CD14-positive monocyte (primary cell): Measurements from ENCODE around the gene SCUBE1. TPM values are rescaled to one million over a fixed set of nuclear protein-coding genes. Genes with fewer than 3 reads are reported as not detected.

Experiments
- DNase-seq, 3 donors: peaks; one replicate each; pipeline ENCODE4 v3.0.0-alpha.2; 2011 to 2022
- H2AFZ ChIP-seq: 2 replicates; pipeline ENCODE4 v1.6.0; 2012; ENCODE audit warnings: mild to moderate bottlenecking, low read depth, low read length, inconsistent platforms; ENCODE audit not compliant: insufficient read depth, poor library complexity, severe bottlenecking
- H3K27ac ChIP-seq, 2 donors: 1 replicate in 1 of 2; 2 replicates in 1 of 2; pipeline ENCODE4 v1.5.1; 2012 to 2013; ENCODE audit warnings: low read length in 2 of 2, control low read depth in 1 of 2, inconsistent platforms in 1 of 2, low read depth in 1 of 2, mild to moderate bottlenecking in 1 of 2
- H3K27me3 ChIP-seq, 2 donors: one replicate each; pipeline versions ENCODE4 v1.6.0 to v1.6.1; 2011 to 2013; ENCODE audit warnings: low read length in 2 of 2; ENCODE audit not compliant: control insufficient read depth in 2 of 2, insufficient read depth in 2 of 2
- H3K36me3 ChIP-seq, 2 donors: replicated peaks in 1 of 2; 1 replicate in 1 of 2; 2 replicates in 1 of 2; pipeline versions ENCODE4 v1.5.1 to v1.6.1; 2012 to 2013; ENCODE audit warnings: low read length in 2 of 2, control low read depth in 1 of 2, inconsistent platforms in 1 of 2, mild to moderate bottlenecking in 1 of 2; ENCODE audit not compliant: insufficient read depth in 2 of 2, control insufficient read depth in 1 of 2
- H3K4me1 ChIP-seq, 2 donors: 1 replicate in 1 of 2; 2 replicates in 1 of 2; pipeline versions ENCODE4 v1.5.1 to v1.6.1; 2012 to 2013; ENCODE audit warnings: low read length in 2 of 2, control low read depth in 1 of 2, inconsistent platforms in 1 of 2, mild to moderate bottlenecking in 1 of 2, moderate library complexity in 1 of 2; ENCODE audit not compliant: insufficient read depth in 2 of 2, control insufficient read depth in 1 of 2
- H3K4me2 ChIP-seq: replicated peaks from 2 replicates; pipeline ENCODE3; 2012; ENCODE audit warnings: low read length, moderate library complexity, mild to moderate bottlenecking; ENCODE audit not compliant: poor library complexity, severe bottlenecking; ENCODE audit errors: extremely low read depth
- H3K4me3 ChIP-seq, 3 experiments: fragments of 200-600 bp in 1 of 3; sonication (generic) in 1 of 3; replicated peaks in 1 of 3; 1 replicate in 2 of 3; 2 replicates in 1 of 3; pipeline ENCODE4 v1.5.1; 2011 to 2013; ENCODE audit warnings: low read length in 3 of 3, mild to moderate bottlenecking in 3 of 3, control low read depth in 2 of 3, low read depth in 2 of 3, inconsistent platforms in 1 of 3, moderate library complexity in 1 of 3
- H3K79me2 ChIP-seq: 2 replicates; pipeline ENCODE4 v1.6.0; 2012; ENCODE audit warnings: mild to moderate bottlenecking, control low read depth, inconsistent platforms, low read length, moderate library complexity; ENCODE audit not compliant: insufficient read depth
- H3K9ac ChIP-seq: 2 replicates; pipeline ENCODE4 v1.6.0; 2017; ENCODE audit warnings: low read length, mild to moderate bottlenecking; ENCODE audit not compliant: insufficient read depth, poor library complexity, severe bottlenecking
- H3K9me3 ChIP-seq, 2 donors: replicated peaks in 1 of 2; 1 replicate in 1 of 2; 2 replicates in 1 of 2; pipeline versions ENCODE4 v1.5.1 to v1.6.1; 2012 to 2013; ENCODE audit warnings: low read length in 2 of 2, control low read depth in 1 of 2; ENCODE audit not compliant: control insufficient read depth in 1 of 2, insufficient read depth in 1 of 2
- H4K20me1 ChIP-seq: 2 replicates; pipeline ENCODE4 v1.6.0; 2012; ENCODE audit warnings: mild to moderate bottlenecking, low read length, control low read depth, moderate library complexity; ENCODE audit not compliant: insufficient read depth
- H3K27ac Mint-ChIP-seq, 7 donors: one replicate each; pipeline ENCODE4 v1.8.0; 2020; ENCODE audit warnings: mild to moderate bottlenecking in 7 of 7, mixed read lengths in 7 of 7, moderate library complexity in 6 of 7, inconsistent platforms in 2 of 7
- H3K27me3 Mint-ChIP-seq, 3 donors: one replicate each; pipeline ENCODE4 v1.8.0; 2021 to 2022; ENCODE audit warnings: low read depth in 3 of 3, mild to moderate bottlenecking in 3 of 3, mixed read lengths in 3 of 3, moderate library complexity in 3 of 3, inconsistent platforms in 1 of 3
- H3K36me3 Mint-ChIP-seq, 2 donors: one replicate each; pipeline ENCODE4 v1.8.0; 2020; ENCODE audit warnings: mixed read lengths in 2 of 2, inconsistent platforms in 1 of 2, mild to moderate bottlenecking in 1 of 2
- H3K4me1 Mint-ChIP-seq: one replicate; pipeline ENCODE4 v1.8.0; 2020; ENCODE audit warnings: mild to moderate bottlenecking, mixed read lengths
- H3K4me3 Mint-ChIP-seq, 2 donors: one replicate each; pipeline ENCODE4 v1.8.0; 2020; ENCODE audit warnings: mild to moderate bottlenecking in 2 of 2, mixed read lengths in 2 of 2, moderate library complexity in 1 of 2
- H3K9me3 Mint-ChIP-seq, 7 donors: one replicate each; pipeline ENCODE4 v1.8.0; 2020 to 2022; ENCODE audit warnings: mixed read lengths in 7 of 7, mild to moderate bottlenecking in 6 of 7, moderate library complexity in 6 of 7, inconsistent platforms in 2 of 7
- WGBS: methylation state at CpG from one replicate; pipeline ENCODE4 v1.1.5; 2013; ENCODE audit warnings: missing lambda C conversion rate; ENCODE audit not compliant: insufficient coverage; 5-methylcytosine and 5-hydroxymethylcytosine counted together
- intact Hi-C, 2 donors: fragments of 100-400 bp; cut with micrococcal nuclease; formaldehyde crosslinking; loops; one replicate each; pipeline versions ENCODE4 v1.15.0 to v1.15.1; 2023
- polyA plus RNA-seq, 3 donors: library from polyadenylated mRNA; depleted of rRNA in 1 of 3; unstranded in 2 of 3; stranded (reverse) in 1 of 3; fragments of 300-500 nt in 2 of 3; fragments of >200 nt in 1 of 3; fragmentation: Illumina TruSeq in 2 of 3; gene quantifications; 1 replicate in 2 of 3; 2 replicates in 1 of 3; pipeline ENCODE4 v1.2.3, GENCODE V29; 2012 to 2021
- TF ChIP-seq, protein P1 (sequence below): fragments of 200-600 bp; IDR thresholded peaks from one replicate; pipeline ENCODE4 v1.8.0; 2022; ENCODE audit warnings: antibody characterized with exemption, mild to moderate bottlenecking

SCUBE1 gene
- polyA plus RNA-seq, 3 donors: 0.20 to 0.32 (median 0.26) TPM

DNA sequence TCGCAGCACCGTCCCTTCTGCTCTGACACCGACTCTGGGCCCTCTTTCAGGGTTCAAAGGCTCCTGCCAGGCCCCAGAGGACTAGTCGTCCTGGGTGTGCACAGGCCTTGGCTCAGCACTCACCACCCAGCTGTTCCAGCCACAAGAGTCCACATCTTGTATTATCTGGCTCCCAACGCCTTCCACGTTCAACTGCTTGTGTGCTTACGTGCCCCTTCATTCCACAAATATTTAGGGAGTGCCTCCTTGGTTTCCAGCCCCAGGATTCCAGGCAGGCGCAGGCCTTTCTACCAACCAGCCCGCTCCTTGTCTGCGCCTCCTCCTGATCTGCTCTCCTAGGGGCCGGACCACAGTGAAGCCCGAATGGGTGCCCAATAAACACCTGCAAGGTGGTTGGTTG, 70.9 kb downstream of the SCUBE1 start:
- Mint-ChIP-seq H3K36me3 (no peaks in the 10 kb centered on the region), H3K27ac (no peak overlapping the region), H3K4me1 (peaks cover 6% of the 10 kb centered on the region), H3K9me3 (no peaks in the 10 kb centered on the region), H3K4me3 (no peak overlapping the region), H3K27me3 (peaks cover 0 to 3% (median 1%) of the 10 kb centered on the region in 3 donors)
- Histone ChIP-seq H3K79me2 (no peaks in the 10 kb centered on the region), H2AFZ (no peak overlapping the region), H3K27me3 (no peaks in the 10 kb centered on the region), H3K4me2 (no peak overlapping the region), H3K36me3 (no peaks in the 10 kb centered on the region), H3K4me3 (no peak overlapping the region), H3K9me3 (no peaks in the 10 kb centered on the region), H3K4me1 (peaks cover 0 to 4% of the 10 kb centered on the region in 2 donors), H3K9ac (no peak overlapping the region), H3K27ac (no peak overlapping the region), H4K20me1 (no peaks in the 10 kb centered on the region)
- TF ChIP-seq, protein P1, sequence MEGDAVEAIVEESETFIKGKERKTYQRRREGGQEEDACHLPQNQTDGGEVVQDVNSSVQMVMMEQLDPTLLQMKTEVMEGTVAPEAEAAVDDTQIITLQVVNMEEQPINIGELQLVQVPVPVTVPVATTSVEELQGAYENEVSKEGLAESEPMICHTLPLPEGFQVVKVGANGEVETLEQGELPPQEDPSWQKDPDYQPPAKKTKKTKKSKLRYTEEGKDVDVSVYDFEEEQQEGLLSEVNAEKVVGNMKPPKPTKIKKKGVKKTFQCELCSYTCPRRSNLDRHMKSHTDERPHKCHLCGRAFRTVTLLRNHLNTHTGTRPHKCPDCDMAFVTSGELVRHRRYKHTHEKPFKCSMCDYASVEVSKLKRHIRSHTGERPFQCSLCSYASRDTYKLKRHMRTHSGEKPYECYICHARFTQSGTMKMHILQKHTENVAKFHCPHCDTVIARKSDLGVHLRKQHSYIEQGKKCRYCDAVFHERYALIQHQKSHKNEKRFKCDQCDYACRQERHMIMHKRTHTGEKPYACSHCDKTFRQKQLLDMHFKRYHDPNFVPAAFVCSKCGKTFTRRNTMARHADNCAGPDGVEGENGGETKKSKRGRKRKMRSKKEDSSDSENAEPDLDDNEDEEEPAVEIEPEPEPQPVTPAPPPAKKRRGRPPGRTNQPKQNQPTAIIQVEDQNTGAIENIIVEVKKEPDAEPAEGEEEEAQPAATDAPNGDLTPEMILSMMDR: no peak
- no peak for DNase-seq
- intact Hi-C loops: loop anchor here in 1 of 2 donors (10.0 kb wide), 1 partner anchor 72 kb away; the partner anchor contains the start of gene SCUBE1
- 89% methylated on average over 12 of the region's 12 CpGs for WGBS

DNA sequence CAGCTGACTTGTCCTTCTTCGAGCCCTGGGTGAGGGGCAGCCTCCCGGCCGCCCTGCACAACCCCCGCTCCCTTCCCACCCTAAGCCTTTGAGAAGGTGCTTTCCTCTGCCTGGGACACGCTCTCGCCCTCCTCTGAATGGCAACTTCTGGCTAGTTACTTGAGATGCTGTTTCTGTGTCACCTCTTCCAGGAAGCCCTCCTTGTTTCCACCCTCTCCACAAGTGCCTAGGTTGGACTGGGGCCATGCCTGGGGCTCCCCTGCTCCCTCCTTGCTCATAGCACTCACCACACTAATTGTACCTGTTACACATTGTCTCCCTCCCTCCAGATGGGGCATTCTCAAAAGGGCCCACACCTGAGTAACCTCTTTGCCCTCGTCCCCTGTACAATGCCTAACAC, 72.2 kb downstream of the SCUBE1 start:
- Histone ChIP-seq H3K27me3 (no peaks in the 10 kb centered on the region), H3K9ac (no peak overlapping the region), H3K4me1 (peaks cover 0 to 3% of the 10 kb centered on the region in 2 donors), H3K9me3 (no peaks in the 10 kb centered on the region), H2AFZ (no peak overlapping the region), H3K4me2 (no peak overlapping the region), H4K20me1 (no peaks in the 10 kb centered on the region), H3K79me2 (no peaks in the 10 kb centered on the region), H3K36me3 (no peaks in the 10 kb centered on the region), H3K27ac (no peak overlapping the region), H3K4me3 (no peak overlapping the region)
- Mint-ChIP-seq H3K4me1 (peaks cover 6% of the 10 kb centered on the region), H3K9me3 (no peaks in the 10 kb centered on the region), H3K36me3 (no peaks in the 10 kb centered on the region), H3K4me3 (no peak overlapping the region), H3K27me3 (peaks cover 0 to 8% (median 1%) of the 10 kb centered on the region in 3 donors), H3K27ac (no peak overlapping the region)
- TF ChIP-seq, protein P1: no peak
- 88% methylated on average over 3 of the region's 7 CpGs for WGBS
- no peak for DNase-seq
- intact Hi-C loops: loop anchor here in 1 of 2 donors (10.0 kb wide), 1 partner anchor 74 kb away; the partner anchor contains the start of gene SCUBE1
